GM19463 (cell line): Measurements from ENCODE around the gene TTC28.
"Not testable (repeated sequence)": the region's sequence is repeated elsewhere in the genome, so short reads cannot be mapped to it uniquely, and the experiment has no call there.

Source experiments
- ATAC-seq: cut with Tn5 transposase; IDR thresholded peaks from one replicate; pipeline ENCODE4 v1.9.1; 2021; ENCODE audit warnings: mild to moderate bottlenecking, moderate library complexity; ENCODE audit not compliant: unreplicated experiment

Gene TTC28

DNA sequence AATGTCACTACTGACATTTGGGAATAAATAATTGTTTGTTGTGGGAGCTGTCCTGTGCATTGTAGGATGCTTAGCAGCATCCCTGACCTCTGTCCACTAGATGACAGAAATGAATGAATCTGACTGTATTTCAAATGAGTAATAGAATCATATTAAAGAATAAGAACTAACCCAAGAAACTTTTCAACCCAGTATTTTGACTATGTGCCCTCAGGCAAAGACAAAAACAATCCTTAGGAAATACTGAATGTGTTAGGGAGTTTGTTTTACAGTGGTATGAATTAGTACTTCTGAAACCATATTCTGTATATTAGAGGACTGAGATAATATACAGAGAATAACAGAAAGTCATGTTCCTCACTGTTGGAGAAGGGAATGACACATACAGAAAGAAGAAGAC lies 439.7 kb downstream of the TTC28 start:
- no peak for ATAC-seq

DNA sequence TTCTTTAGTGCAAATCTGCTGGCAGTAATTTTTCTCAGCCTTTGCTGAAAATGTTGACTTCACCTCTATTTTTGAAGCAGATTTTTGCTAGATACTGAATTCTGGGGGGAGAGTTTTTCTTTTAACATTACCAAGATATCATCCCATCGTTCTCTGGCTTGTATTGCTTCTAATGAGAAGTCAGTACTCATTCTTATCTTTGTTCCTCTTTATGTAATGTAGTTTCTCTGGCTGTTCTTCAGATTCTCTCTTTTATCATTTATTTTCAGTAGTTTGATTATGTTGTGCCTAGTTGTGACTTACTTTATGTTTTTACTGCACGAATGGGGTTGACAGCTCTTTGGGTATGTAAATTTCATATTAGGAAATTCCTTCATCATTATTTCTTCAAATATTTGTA lies 441.9 kb downstream of the TTC28 start:
- ATAC-seq: no peak

DNA sequence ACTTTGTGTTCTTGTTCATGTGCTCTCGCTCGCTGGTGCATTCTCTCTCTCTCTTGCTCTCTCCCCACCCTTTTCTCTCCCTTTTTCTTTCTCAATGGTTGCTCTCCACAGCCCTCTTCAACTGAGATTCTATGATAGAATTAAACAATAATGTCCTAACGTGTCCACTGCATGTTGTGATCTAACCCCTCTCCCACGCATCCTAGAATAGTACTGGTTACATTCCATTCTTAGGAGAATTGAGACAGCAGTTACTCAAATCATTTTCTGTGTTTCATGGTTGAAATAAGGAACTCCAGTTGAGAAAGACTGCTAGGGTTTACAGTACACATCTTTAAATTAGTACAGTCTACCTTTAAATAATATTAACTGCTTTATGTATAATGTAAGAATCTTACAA lies 442.5 kb downstream of the TTC28 start:
- no peak for ATAC-seq

GRCh38 chr22:28232204-28232603 lies 447.4 kb downstream of the TTC28 start:
- ATAC-seq: no peak

- ATAC-seq: no peak
Observed at GRCh38 chr22:28231441-28231840, 448.2 kb downstream of the TTC28 start.

DNA sequence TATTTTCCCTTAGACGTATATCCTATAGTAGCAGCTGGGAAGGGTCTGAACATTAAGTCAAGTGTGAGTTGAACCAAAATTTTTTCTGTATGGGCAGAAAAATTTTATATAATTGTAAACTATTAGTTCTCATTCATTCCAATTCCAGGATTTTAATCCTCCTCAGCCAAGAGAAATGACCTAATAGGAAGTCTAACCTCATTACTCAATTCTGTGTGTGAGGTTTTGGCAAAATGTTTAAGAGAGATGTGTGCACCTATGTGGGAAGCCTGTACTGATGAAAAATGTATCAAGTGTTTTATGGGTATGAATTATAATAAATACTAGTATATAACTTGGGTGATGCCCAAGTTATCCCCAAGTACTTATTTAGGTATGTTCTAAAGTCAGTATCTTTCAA lies 449.0 kb downstream of the TTC28 start:
- ATAC-seq: no peak

- ATAC-seq: no peak
Observed at GRCh38 chr22:28229566-28230485, 449.8 kb downstream of the TTC28 start.

- no peak for ATAC-seq
Observed at GRCh38 chr22:28223826-28224225, 455.8 kb downstream of the TTC28 start.

- no peak for ATAC-seq
Observed at GRCh38 chr22:28222976-28223745, 456.5 kb downstream of the TTC28 start.

DNA sequence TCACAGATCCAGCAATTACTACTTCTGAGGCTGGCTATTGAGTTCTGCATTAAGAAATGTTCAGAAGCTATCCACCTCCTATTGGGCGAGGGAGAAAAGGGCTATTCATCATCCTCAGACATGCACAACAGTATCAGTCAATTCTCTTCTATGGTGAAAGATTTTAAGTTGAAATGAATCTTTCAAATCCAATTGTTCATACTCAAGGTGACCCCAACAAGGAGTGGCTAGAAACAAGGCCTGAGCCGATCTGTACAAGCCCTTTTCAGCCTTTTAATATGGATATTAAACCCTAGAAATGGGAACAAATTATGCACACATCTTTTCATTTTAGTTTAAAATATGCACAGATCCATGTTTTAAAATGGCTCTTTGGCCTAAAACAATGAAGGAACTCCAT lies 457.1 kb downstream of the TTC28 start:
- no peak for ATAC-seq

GRCh38 chr22:28222052-28222451 lies 457.6 kb downstream of the TTC28 start:
- ATAC-seq: no peak

GRCh38 chr22:28220626-28221363 lies 458.8 kb downstream of the TTC28 start:
- ATAC-seq: no peak

- ATAC-seq: no peak
Observed at GRCh38 chr22:28217277-28217676, 462.4 kb downstream of the TTC28 start.

DNA sequence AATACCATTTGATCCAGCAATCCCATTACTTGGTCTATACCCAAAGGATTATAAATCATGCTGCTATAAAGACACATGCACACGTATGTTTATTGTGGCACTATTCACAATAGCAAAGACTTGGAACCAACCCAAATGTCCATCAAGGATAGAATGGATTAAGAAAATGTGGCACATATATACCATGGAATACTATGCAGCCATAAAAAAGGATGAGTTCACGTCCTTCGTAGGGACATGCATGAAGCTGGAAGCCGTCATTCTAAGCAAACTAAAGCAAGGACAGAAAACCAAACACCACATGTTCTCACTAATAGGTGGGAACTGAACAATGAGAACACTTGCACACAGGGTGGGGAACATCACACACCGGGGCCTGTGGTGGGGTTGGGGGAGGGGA lies 464.9 kb downstream of the TTC28 start:
- not testable (repeated sequence) for ATAC-seq

- not testable (repeated sequence) for ATAC-seq
Observed at GRCh38 chr22:28209457-28209856, 470.2 kb downstream of the TTC28 start.

DNA sequence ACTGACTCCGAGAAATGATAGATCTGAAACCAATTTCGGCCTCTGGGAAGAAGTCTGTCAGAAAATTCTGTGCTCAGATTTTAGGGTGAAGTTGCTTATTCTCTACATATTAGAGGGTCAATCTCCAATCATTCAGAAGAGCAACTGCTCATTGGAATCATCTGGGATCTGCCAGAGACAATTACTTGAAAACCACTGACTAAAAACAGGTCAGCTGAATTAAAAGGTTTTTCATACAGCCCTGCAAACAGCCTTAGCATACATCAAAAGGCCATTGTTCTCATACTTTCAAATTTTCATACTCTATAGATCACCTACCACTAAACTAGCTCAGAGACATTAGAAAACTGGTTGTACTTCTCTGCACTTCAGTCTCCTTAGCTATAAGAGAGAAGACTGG lies 470.9 kb downstream of the TTC28 start:
- no peak for ATAC-seq

GRCh38 chr22:28208036-28208435 lies 471.6 kb downstream of the TTC28 start:
- no peak for ATAC-seq

GRCh38 chr22:28207281-28208030 lies 472.2 kb downstream of the TTC28 start:
- no peak for ATAC-seq

DNA sequence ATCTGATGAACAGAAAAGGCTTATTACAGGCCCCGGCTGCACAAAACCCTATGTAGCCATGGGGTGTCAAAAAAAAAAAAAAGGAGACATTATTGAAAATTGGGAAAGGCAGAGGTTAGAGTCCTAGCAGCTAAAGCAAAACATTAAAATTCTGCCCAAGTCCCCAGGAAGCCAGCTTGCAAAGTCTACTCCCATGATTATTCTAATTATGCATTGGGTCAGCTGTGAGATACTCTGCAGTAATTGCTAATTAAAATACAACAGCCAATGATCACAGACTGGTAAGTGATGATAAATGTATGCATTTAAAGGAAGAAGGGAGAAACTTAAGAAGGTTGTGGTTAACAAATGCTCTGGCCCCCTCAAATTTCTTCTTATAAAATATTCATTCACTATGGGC lies 473.7 kb downstream of the TTC28 start:
- ATAC-seq: no peak

DNA sequence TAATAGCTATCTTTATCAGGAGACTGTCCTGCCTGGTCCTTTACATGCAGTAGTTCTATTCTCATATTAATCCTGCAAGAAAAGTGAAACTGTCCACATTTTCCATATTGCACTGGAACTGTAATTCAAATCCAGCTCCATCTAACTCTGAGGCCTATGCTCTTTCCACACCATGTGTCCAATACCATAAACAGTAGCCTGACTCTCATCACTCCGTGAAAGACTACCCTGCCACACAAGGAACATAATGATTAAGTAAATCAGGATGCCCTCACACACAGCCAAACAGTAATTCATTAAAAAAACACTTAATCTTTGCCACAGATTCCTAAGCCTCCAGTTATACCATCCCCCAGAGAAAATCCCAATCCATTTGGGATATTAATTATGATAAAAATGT lies 475.3 kb downstream of the TTC28 start:
- no peak for ATAC-seq

DNA sequence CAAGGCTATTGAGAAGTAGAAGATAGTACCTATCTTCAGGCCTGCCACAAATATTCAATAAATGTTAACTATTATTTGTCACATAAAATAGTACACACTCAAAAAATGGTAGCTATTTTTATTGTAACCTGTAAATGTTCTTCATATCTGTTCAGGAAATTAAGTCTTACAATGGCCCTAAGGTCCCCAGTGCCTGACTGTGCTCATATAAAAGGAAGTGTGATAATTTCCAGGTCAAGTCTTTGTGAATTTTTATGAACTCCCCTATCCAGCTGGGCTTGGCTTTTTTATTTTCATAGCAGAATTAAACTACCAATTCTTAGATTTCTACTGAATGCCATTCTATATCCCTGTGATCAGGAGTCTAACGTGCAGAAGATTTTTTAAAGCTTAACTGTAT lies 476.4 kb downstream of the TTC28 start:
- no peak for ATAC-seq
